ENCODE data around the gene CERKL. TPM values are rescaled to one million over a fixed set of nuclear protein-coding genes. Genes with fewer than 3 reads are reported as not detected.

Gene CERKL
- total RNA-seq, 1 donor from 2014 or later = not detected

- H3K9me3 ChIP-seq (replicated peaks) = no peaks in the 10 kb centered on the region
- H3K27ac ChIP-seq (replicated peaks) = no peak overlapping the region
- no peak for TF ChIP-seq CTCF (IDR thresholded peaks at IDR 0.05; ENCODE audit: borderline replicate concordance)
- no peak overlapping the region for H3K4me3 ChIP-seq
- no peaks in the 10 kb centered on the region for H3K36me3 ChIP-seq
- DNase-seq = no peak
- H3K4me1 ChIP-seq = no peaks in the 10 kb centered on the region
- peaks cover 30% of the 10 kb centered on the region for H3K27me3 ChIP-seq (ENCODE audit: low read depth)
- intact Hi-C loops (cut with micrococcal nuclease) = no loop called here
These were observed 8.3 kb downstream of the CERKL start for GRCh38 chr2:181648478-181649155.

- H3K27ac ChIP-seq (replicated peaks) = no peak overlapping the region
- H3K36me3 ChIP-seq = no peaks in the 10 kb centered on the region
- no peak for TF ChIP-seq CTCF (IDR thresholded peaks at IDR 0.05; ENCODE audit: borderline replicate concordance)
- H3K4me1 ChIP-seq = no peaks in the 10 kb centered on the region
- H3K9me3 ChIP-seq (replicated peaks) = no peaks in the 10 kb centered on the region
- H3K4me3 ChIP-seq = no peak overlapping the region
- intact Hi-C loops (cut with micrococcal nuclease) = no loop called here
- DNase-seq = no peak
- peaks cover 30% of the 10 kb centered on the region for H3K27me3 ChIP-seq (ENCODE audit: low read depth)
These were observed 10.4 kb downstream of the CERKL start for GRCh38 chr2:181646415-181646987.

- Histone ChIP-seq H3K27me3 (ENCODE audit: low read depth) (peaks cover 25% of the 10 kb centered on the region), H3K36me3 (no peaks in the 10 kb centered on the region), H3K4me1 (no peaks in the 10 kb centered on the region), H3K27ac (replicated peaks) (no peak overlapping the region), H3K9me3 (replicated peaks) (no peaks in the 10 kb centered on the region), H3K4me3 (no peak overlapping the region)
- no peak for DNase-seq
- intact Hi-C loops (cut with micrococcal nuclease) = no loop called here
- TF ChIP-seq CTCF (IDR thresholded peaks at IDR 0.05; ENCODE audit: borderline replicate concordance) = no peak
These were observed 13.8 kb downstream of the CERKL start for GRCh38 chr2:181643151-181643550.

GRCh38 chr2:181642086-181642485, 14.8 kb downstream of the CERKL start:
- DNase-seq = no peak
- Histone ChIP-seq H3K4me1 (no peaks in the 10 kb centered on the region), H3K27me3 (ENCODE audit: low read depth) (peaks cover 18% of the 10 kb centered on the region), H3K36me3 (no peaks in the 10 kb centered on the region), H3K27ac (replicated peaks) (no peak overlapping the region), H3K9me3 (replicated peaks) (no peaks in the 10 kb centered on the region), H3K4me3 (no peak overlapping the region)
- no peak for TF ChIP-seq CTCF (IDR thresholded peaks at IDR 0.05; ENCODE audit: borderline replicate concordance)
- intact Hi-C loops (cut with micrococcal nuclease) = no loop called here

GRCh38 chr2:181639686-181640085, 17.2 kb downstream of the CERKL start:
- no peaks in the 10 kb centered on the region for H3K9me3 ChIP-seq (replicated peaks)
- TF ChIP-seq CTCF (IDR thresholded peaks at IDR 0.05; ENCODE audit: borderline replicate concordance) = no peak
- no peak overlapping the region for H3K4me3 ChIP-seq
- no peaks in the 10 kb centered on the region for H3K27me3 ChIP-seq (ENCODE audit: low read depth)
- DNase-seq = no peak
- H3K4me1 ChIP-seq = no peaks in the 10 kb centered on the region
- H3K36me3 ChIP-seq = no peaks in the 10 kb centered on the region
- intact Hi-C loops (cut with micrococcal nuclease) = no loop called here
- H3K27ac ChIP-seq (replicated peaks) = no peak overlapping the region

Measured in left ventricle myocardium inferior (tissue), 1 donor.